NCI-H2107 treated with DMSO at 0.1 percent for 48 hours (cell line): ENCODE data around the gene SRSF4.
"Not testable (repeated sequence)": the region's sequence is repeated elsewhere in the genome, so short reads cannot be mapped to it uniquely, and the experiment has no call there.

Experiments used
- DNase-seq: peaks from one replicate; lab custom pipeline; 2025; ENCODE audit not compliant: unreplicated experiment; lab: John Stamatoyannopoulos, UW

Gene SRSF4

DNA sequence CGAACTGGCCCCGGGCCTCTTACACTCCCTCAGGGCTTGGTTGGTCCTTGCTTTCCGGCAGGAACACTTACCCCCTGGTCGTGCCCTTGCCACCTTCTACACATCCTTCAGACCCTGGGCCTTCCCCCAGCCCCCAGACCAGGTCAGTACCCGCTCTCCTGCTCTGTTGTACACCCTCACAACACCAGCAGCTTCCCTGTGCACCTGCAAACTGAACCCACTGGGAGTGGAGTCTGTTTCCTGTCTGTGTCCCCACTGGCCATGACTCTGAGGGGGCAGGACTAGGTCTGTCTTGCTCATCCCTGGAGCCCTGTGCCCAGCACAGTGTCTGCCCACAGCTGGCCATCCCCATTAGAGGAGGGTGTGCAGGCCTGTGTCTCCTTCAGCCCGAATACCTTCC lies 55.9 kb downstream of the SRSF4 start:
- DNase-seq, result no peak

DNA sequence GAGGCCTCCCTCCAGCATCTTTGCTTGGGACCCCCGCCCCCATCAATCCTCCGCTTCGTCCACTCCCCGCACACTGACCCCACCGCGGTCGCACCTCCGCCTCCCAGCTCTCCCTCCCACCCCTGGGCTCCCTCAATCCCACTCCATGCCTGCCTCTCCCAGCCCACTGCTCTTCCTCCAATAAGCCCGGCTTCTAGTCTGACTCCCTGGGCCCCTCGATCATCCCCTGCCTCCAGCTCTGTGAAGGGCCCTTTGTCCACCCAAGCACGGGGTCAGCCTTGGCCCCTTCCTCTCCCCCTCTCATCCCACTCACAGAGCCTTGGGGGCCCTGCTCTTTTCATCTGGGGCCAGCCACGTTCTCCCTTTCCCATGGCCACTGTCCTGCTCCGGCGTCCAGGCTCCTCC lies 56.5 kb downstream of the SRSF4 start:
- no peak for DNase-seq

DNA sequence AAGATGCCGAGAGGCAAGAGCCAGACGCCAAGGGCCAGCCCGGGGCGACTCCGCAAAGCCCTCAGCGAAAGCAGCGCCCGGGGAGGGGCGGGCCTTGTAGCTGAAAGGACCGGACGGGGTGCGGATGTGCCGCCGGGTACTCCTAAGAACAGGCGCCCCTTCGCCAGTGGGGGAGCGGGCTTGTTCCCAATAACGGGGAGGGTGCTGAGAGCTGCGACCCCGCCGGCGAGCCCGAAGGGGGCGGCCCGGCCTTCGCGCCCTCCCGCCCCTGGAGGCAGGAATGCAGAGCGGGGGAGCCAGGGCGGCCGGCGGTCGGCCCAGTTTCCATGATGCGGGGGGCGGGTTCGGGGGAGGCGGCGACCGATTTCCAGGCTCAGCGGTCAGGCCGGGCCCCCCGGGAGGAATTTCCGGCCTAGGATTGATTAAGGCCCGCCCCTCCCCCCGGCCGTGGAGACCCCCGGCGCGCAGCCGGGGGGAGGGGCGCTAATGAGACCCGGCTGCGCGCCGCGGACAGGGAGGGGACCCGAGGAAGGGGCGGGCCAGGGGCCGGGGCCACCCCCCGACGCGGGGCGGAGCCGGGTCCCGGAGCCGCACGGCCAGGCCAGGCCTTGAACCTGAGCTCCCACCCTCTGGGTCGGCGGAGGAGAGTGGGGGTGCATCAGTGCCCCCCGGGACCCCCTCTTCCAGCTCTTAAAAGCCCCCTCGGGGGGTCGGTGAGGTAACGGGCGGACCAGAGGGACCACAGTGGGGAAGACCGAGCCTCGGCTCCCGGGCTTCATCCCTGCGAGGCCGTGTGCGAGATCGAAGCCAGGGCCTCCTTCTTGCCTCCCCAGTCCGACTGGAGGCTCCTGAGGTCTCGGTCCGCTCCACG lies 57.1 kb downstream of the SRSF4 start:
- DNase-seq, result no peak

DNA sequence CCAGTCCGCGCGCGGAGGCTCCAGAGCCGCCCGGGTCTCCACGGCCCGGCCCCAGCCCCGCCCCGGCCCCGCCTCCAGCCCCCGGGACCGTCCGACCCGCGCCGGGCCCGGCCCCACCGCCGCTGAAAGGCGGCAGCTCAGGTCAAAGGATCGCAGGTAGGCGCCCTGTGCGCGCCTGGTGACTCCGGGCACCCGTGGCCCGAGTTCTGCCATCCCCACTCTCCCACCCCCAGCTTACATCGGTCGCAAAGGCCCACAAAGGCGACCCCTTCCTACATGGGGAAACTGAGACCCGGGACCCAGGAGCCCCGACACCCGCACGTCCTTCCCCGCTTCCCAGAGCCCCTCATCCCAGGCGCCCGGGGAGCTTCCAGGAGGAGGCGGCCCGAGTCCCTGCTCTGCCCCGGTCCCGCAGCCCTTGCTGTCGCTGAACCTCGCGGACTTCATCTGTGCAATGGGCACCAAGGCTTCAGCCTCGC lies 57.8 kb downstream of the SRSF4 start, which contains the start of gene TMEM200B:
Gene TMEM200B (minus strand): TSS at position 17 of the 479 bp plus-strand sequence. CDS start 2,075 bp downstream, outside the sequence.
- no peak for DNase-seq

DNA sequence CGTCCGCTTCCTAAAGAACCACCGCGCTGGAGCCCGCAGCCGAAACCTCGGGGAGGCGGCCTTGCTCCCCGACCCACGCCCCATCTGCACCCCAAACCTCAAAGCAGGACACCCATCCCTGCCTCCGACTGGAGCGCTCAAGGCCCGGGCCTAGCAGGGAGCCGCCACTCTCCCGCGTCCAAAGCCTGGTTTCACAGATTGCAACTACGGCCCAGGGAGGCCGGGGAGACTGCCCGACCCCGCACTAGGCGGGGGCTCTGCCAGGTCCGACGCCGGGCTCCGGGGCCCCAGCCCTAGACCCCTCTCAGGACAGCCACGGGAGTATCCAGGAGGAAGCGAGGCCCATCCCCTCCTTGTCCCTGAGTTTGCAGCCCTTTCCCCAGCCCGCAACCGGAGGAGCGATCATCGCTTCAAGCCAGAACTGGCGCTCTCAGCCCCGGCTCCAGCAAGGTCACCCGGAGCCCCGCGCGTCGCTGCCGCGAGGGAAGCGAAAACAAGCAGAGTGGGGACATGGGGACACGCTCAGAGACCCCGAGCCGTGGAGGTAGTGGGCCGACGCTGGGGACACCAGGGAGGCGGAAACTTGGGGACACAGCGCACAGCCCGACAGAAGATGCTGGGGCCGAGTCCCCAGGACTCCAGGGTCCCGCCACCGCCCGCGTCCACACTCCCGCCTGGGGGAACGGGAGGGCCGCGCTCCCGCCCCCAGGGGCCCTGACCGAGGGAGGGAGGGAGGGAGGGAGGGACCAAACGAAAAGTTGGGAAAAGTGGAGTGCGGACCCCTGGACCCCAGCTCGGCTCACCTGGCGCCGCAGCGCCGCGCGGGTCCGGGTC lies 58.4 kb downstream of the SRSF4 start:
- no peak for DNase-seq

DNA sequence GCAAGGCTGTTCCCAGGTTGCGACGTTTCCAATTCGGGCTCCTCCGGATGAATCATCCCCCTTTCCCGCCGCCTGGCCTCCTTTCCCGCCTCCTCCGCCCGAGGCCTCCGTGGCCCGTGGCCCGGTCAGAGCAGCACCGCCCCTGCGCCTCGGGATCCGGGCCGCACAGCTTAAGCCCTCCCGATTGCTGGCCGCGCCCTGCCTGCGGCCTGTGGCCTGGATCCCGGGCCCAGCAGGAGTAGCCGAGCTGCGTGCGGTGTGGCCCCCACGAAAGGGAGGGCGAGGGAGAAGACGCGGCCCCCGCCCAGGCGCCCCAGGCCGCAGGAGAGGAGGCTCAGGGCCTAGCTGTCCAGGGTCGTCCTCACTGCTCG lies 59.0 kb downstream of the SRSF4 start:
- DNase-seq, result no peak

DNA sequence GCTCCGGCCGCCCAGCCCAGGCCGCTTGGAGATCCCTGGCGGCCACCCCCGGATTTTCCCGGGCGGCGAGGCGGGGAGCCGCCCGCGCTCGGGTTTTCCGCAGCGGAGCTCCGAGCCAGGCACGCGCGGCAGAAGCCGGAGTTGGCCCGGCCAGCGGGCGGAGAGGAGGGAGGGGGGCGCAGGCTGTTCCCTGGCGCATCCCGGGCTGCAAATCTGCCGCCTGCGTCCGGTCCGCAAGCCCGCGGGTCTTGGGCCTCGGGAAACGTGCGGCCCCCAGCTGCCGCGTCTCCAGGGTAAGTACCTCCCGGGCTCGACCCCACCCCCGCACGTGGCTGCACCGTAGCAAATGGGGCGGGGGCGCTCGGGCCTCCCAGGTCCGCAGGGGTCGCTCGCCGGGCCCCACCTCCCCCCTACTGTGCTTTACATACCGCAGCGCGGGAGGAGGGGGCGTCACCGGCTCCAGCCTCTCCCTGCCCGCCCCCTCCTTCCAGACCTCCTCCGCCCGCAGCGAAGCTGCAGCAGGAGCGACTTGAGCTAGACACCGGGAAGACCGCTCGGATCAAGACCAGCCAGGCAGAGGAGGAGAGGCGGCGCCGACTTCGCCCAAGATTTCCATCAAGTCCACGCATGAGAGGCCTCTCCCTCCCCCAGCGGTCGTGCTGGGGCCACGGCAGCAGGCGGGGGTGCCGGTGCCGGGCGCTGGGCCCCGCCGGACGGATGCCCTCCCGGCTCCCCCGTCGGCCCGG lies 59.6 kb downstream of the SRSF4 start:
- no peak for DNase-seq

DNA sequence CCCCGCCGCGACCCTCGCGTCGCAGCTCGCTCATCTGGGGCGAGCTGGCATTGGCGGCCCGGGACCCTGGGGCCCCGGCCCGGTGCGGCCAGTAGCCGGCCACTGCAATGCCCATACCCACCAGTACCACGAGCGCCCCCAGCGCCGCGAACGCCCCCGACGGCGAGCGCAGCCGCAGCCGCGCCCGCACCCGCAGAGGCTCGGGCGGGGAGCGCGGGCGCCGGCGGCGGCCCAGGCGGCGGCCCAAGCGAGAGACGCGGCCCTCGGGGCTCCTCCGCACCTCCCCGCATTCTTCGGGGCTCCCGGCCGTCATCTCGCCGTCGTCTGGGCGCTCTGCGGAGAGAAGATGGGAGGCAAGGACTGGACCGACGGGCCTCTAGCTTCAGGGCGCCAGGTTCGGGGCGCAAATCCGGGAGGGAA lies 60.2 kb downstream of the SRSF4 start:
- DNase-seq, result no peak

DNA sequence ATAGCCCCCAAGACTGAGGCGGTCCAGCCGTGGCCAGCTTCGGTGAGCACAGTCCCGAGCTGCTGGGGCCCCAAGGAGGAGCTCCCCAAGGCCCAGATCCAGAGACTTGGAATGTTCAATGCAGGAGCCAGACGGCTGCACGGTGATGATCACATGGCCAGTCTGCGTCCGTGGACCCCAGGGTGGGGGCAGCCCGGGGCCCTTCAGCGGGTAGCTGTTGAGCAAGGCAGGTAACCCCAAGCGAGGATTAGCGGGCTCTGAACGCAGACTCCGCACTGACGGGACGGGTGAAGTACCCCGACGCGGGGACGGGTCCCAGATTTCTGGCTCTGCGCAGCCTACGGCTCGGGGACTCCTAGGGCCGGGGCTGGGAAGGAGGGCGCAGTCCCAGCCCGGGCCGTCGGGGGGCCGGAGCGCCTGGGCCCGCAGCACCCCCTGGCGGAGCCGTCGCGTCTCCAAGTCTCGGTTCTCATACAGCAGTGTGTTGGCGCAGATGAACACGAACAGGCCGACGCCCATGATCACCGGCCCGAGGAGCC lies 60.7 kb downstream of the SRSF4 start:
- DNase-seq, result peak; percentile 29

DNA sequence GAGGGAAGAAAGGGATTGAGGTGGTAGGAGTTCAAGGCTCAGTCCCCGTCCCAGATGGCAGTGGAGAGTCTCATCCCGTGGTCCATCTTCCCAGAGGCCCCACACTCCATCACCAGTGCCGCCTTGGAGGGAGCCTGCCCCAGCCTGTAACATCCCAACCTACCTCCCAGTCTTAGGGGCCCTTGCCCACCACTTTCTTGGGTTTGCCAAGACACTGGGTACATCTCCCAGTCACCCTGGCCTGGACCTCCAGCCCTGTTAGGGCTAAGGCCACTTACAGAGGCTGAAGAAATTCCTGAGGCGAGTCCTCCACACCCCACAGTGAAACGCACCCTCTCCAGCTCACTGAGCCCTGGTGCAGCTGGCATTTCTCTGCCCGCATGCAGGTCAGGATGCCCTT lies 61.3 kb downstream of the SRSF4 start:
- no peak for DNase-seq

DNA sequence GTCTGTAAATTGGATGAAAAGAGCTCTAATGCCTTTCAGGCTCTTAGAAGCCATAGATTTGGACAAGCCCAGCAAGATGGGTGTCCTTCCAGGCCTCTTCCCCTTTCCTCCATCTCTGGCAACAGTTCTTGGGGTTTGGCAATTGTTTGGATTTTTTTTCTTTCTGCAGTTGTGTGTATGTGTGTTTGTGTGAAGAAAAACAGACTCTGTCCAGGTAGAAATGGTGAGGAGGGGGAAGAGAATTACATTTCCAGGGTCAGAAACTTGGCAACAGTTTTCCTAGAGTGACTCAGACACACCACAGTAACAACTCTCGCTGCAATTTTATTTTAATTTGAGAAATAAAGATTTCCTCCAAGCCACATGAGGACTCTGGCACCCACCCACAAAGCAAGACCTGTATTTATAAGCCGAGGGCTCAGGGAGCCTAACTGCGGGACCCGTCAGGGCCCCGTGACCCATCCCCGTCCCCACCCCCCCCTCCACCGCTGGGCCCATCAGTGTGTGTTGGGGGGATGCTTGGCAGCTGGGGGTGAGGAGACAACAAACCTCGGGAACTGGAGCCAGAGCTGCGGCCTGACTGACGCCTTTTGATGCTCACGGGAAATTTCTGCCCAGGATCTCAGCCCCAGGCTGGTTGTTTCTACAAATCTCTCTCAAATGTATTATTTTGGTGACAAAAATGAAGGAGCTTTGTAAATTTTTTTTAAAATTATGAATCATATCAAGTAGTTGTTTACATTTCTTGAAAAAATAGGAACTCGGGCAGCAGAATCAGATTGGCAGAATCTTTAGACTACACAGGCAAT lies 62.4 kb downstream of the SRSF4 start:
- no peak for DNase-seq

DNA sequence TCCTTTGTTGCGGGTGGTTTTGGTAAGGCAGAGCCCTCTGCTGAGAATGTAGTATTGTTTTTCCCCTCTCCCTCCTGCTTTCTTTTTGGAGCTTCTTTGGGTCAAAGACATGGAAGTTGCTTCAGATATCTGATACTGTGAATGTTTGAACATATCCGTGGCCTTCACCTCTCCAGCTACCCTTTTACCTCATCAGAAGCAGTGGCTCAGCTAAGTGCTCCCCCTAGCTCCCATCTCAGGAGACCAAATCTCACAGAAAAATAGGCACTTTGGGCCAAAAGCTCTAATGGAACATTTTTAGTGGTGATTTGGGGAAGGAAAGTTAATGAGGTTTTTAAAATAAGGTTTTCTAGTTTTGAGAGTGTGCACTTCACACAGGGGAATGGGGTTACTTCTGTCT lies 64.3 kb downstream of the SRSF4 start:
- DNase-seq, result no peak

DNA sequence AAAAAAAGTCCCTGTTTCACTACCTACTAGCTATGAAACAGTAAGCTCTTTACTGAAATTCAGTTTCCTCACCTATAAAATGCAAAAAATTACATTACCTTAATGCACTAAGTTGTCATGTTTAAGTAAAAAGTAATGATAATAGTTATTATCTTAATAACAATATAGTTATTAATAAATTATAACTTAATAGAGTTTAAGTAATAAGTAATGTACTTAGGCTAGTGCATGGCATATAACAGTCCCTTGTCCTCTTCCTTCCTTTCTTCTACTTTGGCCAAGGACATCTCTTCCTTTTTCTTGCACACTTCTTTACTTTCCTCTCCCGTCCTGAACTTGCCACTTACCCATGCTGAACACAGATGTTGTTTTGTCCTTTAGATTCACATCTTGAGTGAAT lies 67.0 kb downstream of the SRSF4 start:
- DNase-seq, result no peak

DNA sequence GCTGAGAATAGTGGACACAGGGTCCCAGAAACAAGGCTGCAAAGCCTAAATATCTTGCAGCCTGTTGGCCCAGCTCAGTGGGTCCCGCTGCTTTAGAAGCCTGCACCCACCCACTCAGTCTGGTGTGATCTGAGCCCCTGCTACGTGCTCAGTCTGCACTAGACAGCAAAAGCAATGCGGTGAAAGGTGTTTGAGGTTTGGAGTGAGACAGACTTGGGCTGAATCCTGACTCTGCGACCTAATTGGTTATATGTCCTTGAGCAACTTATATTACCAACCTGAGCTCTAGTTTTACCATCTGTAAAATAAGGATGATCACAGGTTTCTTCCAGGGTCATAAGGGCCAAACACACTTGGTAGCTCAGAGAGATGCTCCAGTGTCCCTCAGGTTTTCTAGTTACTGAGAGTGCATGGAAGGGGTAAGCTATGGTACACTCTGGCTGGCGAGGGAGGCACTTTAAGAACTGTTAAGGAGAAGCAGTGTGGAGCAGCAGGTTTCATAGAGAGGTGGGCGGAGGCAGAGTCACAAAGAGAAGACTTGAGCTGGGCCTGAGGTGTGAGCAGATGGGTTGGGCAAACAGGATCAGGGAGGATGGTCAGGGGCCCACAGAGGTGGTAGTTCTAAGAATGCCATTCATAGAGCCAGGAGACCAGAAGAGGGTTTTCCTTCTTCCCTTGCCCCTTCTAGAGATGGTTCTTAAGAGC lies 68.1 kb downstream of the SRSF4 start:
- no peak for DNase-seq

DNA sequence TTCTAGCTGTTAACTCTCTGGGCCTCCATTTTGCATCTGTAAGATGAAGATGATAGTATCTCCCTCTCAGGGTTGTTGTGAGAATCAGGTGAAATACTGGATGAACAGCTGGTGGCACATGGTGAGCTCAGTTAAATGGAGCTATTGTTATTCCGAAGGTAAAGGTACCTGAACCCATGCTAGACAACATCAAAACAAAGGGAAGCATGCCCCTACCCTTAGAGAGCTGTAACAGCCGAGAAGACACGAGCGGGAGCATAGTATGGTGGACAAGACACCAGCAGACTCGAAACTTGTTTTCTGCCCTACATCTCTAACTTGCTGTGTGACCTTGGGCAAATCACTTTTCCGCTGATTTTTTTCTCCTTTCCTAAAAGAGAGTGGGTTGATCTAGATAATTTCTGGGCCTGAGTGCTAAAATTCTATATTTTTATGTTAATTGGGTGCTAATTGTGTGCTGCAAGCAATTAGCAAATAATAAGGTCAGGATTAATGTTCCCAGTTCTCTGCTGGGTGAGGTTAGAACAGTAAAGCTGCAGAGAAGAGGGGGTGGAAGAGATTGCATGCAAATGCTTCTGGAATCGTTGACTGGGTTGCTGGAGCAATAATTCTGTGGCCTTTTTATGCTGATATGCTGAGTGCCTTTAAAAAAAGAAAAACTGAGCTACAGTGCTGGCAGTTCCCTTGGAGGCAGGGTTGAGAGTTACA lies 68.8 kb downstream of the SRSF4 start:
- DNase-seq, result no peak

DNA sequence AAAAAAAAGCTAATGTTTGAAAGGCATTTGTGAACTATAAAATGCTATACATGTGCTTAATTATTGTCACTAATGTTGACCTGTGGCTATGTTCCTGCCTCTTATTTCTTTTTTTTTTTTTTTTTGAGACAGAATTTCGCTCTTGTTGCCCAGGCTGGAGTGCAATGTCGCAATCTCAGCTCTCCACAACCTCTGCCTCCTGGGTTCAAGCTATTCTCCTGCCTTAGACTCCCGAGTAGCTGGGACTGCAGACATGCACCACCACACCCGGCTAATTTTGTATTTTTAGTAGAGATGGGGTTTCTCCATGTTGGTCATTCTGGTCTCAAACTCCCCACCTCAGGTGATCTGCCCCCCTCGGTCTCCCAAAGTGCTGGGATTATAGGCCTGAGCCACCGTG lies 73.7 kb downstream of the SRSF4 start:
- not testable (repeated sequence) for DNase-seq

DNA sequence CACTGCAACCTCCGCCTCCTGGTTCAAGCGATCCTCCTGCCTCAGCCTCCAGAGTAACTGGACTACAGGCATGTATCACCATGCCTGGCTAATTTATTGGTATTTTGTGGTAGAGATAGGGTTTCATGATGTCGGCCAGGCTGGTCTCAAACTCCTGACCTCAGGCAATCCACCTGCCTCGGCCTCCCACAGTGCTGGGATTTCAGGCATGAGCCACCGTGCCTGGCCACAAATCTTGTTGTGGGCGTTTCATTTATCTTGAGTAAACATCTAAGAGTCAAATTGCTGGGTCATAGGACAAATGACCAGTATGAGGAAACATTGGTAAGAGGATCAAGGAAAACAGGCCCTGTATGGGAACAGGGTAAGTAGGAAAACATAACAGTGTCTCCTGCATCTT lies 75.9 kb downstream of the SRSF4 start:
- no peak for DNase-seq

DNA sequence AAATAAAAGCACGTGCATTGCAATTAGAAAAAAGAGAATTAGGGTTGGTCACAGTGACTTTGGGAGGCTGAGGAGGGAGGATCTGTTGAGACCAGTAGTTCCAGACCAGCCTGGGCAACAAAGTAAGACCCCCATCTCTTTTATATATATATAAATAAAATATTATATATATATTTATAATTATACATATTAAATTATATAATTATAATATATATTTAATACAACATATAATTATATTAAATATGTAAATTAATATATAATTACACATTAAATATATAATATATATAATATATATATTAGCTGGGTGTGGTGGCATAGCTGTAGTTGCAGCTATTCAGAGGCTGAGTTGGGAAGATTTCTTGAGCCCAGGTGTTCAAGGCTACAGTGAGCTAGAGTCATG lies 81.2 kb downstream of the SRSF4 start:
- DNase-seq, result no peak

DNA sequence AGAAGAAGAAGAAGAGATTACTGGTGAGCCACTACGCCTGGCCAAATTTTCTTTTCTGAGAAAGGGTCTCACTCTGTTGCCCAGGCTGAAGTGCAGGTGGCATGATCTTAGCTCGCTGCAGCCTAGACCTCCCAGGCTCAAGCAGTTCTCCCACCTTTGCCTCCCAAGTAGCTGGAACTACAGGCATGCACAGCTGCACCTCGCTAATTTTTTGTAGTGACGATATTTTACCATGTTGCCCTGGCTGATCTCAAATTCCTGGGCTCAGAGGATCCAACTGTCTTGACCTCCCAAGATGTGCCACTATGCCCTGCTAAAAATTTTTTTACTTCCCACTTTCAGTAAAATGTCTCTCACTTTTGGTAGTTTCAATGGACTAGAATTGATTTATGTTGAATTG lies 82.4 kb downstream of the SRSF4 start:
- no peak for DNase-seq
